Superior temporal gyrus (tissue), 1 donor: Measurements from ENCODE around the gene DNAJC27.

Experiments
- DNase-seq: peaks from one replicate; pipeline ENCODE4 v3.0.0-alpha.2; 2016; ENCODE audit errors: extremely low spot score

DNAJC27 gene

GRCh38 chr2:24926220-24926601 lies 45.5 kb downstream of the DNAJC27 start:
- DNase-seq = peak; percentile 10

GRCh38 chr2:24925815-24926214 lies 45.9 kb downstream of the DNAJC27 start:
- no peak for DNase-seq

GRCh38 chr2:24924732-24925131 lies 47.0 kb downstream of the DNAJC27 start:
- DNase-seq = peak; percentile 5

GRCh38 chr2:24924266-24924665 lies 47.5 kb downstream of the DNAJC27 start:
- DNase-seq = no peak

- no peak for DNase-seq
Measured at GRCh38 chr2:24923106-24923505, 48.6 kb downstream of the DNAJC27 start.

- DNase-seq = no peak
Measured at GRCh38 chr2:24922556-24922955, 49.2 kb downstream of the DNAJC27 start.

- DNase-seq = no peak
Measured at GRCh38 chr2:24920809-24921441, 50.8 kb downstream of the DNAJC27 start.

- no peak for DNase-seq
Measured at GRCh38 chr2:24920098-24920808, 51.5 kb downstream of the DNAJC27 start, which contains the start of gene ADCY3. ADCY3 (minus strand) TSS chr2:24920237; CDS start chr2:24918987, 1,250 bp downstream.

GRCh38 chr2:24919506-24920097 lies 52.2 kb downstream of the DNAJC27 start:
- DNase-seq = no peak

- DNase-seq = no peak
Measured at GRCh38 chr2:24919037-24919505, 52.7 kb downstream of the DNAJC27 start.

GRCh38 chr2:24918326-24919036 lies 53.3 kb downstream of the DNAJC27 start:
- no peak for DNase-seq

- no peak for DNase-seq
Measured at GRCh38 chr2:24917731-24918325, 53.9 kb downstream of the DNAJC27 start.

GRCh38 chr2:24917086-24917485 lies 54.7 kb downstream of the DNAJC27 start:
- no peak for DNase-seq

- no peak for DNase-seq
Measured at GRCh38 chr2:24915796-24916195, 56.0 kb downstream of the DNAJC27 start.

GRCh38 chr2:24915175-24915574 lies 56.6 kb downstream of the DNAJC27 start:
- DNase-seq = no peak

GRCh38 chr2:24914713-24915112 lies 57.0 kb downstream of the DNAJC27 start:
- DNase-seq = no peak

- no peak for DNase-seq
Measured at GRCh38 chr2:24913911-24914310, 57.8 kb downstream of the DNAJC27 start.

GRCh38 chr2:24912986-24913385 lies 58.8 kb downstream of the DNAJC27 start:
- DNase-seq = no peak

GRCh38 chr2:24912523-24912922 lies 59.2 kb downstream of the DNAJC27 start:
- DNase-seq = no peak

GRCh38 chr2:24910245-24910644 lies 61.5 kb downstream of the DNAJC27 start:
- DNase-seq = no peak

GRCh38 chr2:24909555-24910177 lies 62.1 kb downstream of the DNAJC27 start:
- DNase-seq = no peak
